K562 (cell line): Measurements from ENCODE around the gene APOL3. TPM values are rescaled to one million over a fixed set of nuclear protein-coding genes. Genes with fewer than 3 reads are reported as not detected.

Source experiments
- ATAC-seq: fragments of 200-7000 bp; cut with Tn5 transposase; 3 replicates; pipeline ENCODE4 v1.9.1; 2020; ENCODE audit warnings: moderate library complexity
- BruUV-seq: library from RNA; stranded (reverse); fragments of 400-500 nt; replicated peaks from 2 replicates; lab custom pipeline; 2021; lab: Mats Ljungman, UMichigan
- CTCF ChIA-PET: fragments of 300-600 bp; formaldehyde crosslinking; extraction: SDS; loops from one replicate; lab custom pipeline; 2021; ENCODE audit warnings: low intra/inter-chr PET ratio; lab: Yijun Ruan, JAX
- POLR2A ChIA-PET: fragments of 300-600, 350-650 bp; sonication (Branson Sonifier 250); formaldehyde crosslinking; extraction: SDS; loops from one replicate; lab custom pipeline; 2021; ENCODE audit warnings: antibody characterized with exemption, inconsistent platforms; lab: Yijun Ruan, JAX
- DNase-seq, 4 experiments: peaks; one replicate each; pipeline versions ENCODE4 v3.0.0 to v3.0.0-alpha.2; 2011 to 2018; ENCODE audit warnings: low spot score in 3 of 4, mixed read lengths in 3 of 4; ENCODE audit errors: extremely low read depth in 1 of 4
- FAIRE-seq: peaks from 2 replicates; lab custom pipeline; 2011; peaks lifted over from hg19 to GRCh38; lab: Jason Lieb, UNC
- H2AFZ ChIP-seq: 2 replicates; pipeline ENCODE4 v1.6.0; 2011; ENCODE audit warnings: low read depth, low read length, control low read depth, inconsistent platforms
- H3K27ac ChIP-seq: fragments of 200-600 bp; 3 replicates; pipeline ENCODE4 v1.8.0; 2011; ENCODE audit warnings: low read depth, mild to moderate bottlenecking, control low read depth, inconsistent platforms, low read length, moderate library complexity, mixed read lengths; ENCODE audit errors: extremely low read depth
- H3K27me3 ChIP-seq, 2 experiments: fragments of 300-600 bp in 1 of 2; 2 replicates in 1 of 2; 3 replicates in 1 of 2; pipeline versions ENCODE4 v1.6.0 to v1.8.0; 2011; ENCODE audit warnings: inconsistent platforms in 2 of 2, low read length in 2 of 2, mild to moderate bottlenecking in 1 of 2, mixed read lengths in 1 of 2, moderate library complexity in 1 of 2; ENCODE audit not compliant: control insufficient read depth in 2 of 2, insufficient read depth in 2 of 2
- H3K36me3 ChIP-seq: fragments of 300-600 bp; 3 replicates; pipeline ENCODE4 v1.8.0; 2011; ENCODE audit warnings: mild to moderate bottlenecking, low read length, inconsistent platforms; ENCODE audit not compliant: control insufficient read depth, insufficient read depth
- H3K4me1 ChIP-seq, 2 experiments: fragments of 200-600 bp in 1 of 2; replicated peaks in 1 of 2; 2 replicates in 1 of 2; 3 replicates in 1 of 2; pipeline versions ENCODE4 v1.5.1 to v1.8.0; 2011; ENCODE audit warnings: inconsistent platforms in 2 of 2, low read length in 2 of 2, mild to moderate bottlenecking in 1 of 2, mixed read lengths in 1 of 2, moderate library complexity in 1 of 2; ENCODE audit not compliant: control insufficient read depth in 2 of 2, insufficient read depth in 2 of 2
- H3K4me2 ChIP-seq: 2 replicates; pipeline ENCODE4 v1.6.1; 2011; ENCODE audit warnings: low read length, control low read depth, inconsistent platforms, mixed read lengths; ENCODE audit not compliant: insufficient read depth
- H3K4me3 ChIP-seq: fragments of 200-600 bp; sonication (generic), shearing (Covaris generic); 2 replicates; pipeline ENCODE4 v1.5.1; 2016; ENCODE audit warnings: control low read depth, inconsistent platforms
- H3K79me2 ChIP-seq: fragments of 200-600 bp; 3 replicates; pipeline ENCODE4 v1.8.0; 2011; ENCODE audit warnings: low read length, inconsistent platforms; ENCODE audit not compliant: control insufficient read depth, insufficient read depth
- H3K9ac ChIP-seq, 2 experiments: 2 replicates each; pipeline versions ENCODE4 v1.6.0 to v1.6.1; 2011; ENCODE audit warnings: low read depth in 2 of 2, low read length in 2 of 2, control low read depth in 1 of 2, inconsistent platforms in 1 of 2, mild to moderate bottlenecking in 1 of 2, mixed read lengths in 1 of 2; ENCODE audit not compliant: insufficient read depth in 1 of 2
- H3K9me1 ChIP-seq: one replicate; pipeline ENCODE4 v1.6.0; 2011; ENCODE audit warnings: inconsistent platforms, mild to moderate bottlenecking, low read length, moderate library complexity; ENCODE audit not compliant: control insufficient read depth, insufficient read depth
- H3K9me3 ChIP-seq: replicated peaks from 2 replicates; pipeline ENCODE4 v1.5.1; 2011; ENCODE audit warnings: low read depth, low read length, inconsistent platforms; ENCODE audit not compliant: control insufficient read depth, insufficient read depth
- H4K20me1 ChIP-seq: replicated peaks from 2 replicates; pipeline ENCODE4 v1.6.1; 2011; ENCODE audit warnings: low read length, inconsistent platforms, mixed read lengths; ENCODE audit not compliant: control insufficient read depth, insufficient read depth
- BMI1 ChIP-seq: fragments of 150-350 bp; IDR thresholded peaks from 2 replicates; pipeline ENCODE4 v1.6.1; 2014; ENCODE audit warnings: low read length
- ELF4 ChIP-seq: fragments of 450-650 bp; formaldehyde crosslinking; IDR thresholded peaks from 2 replicates; pipeline ENCODE4 v1.4.0; 2022; ENCODE audit warnings: missing genetic modification characterization
- MTA1 ChIP-seq: fragments of 450-650 bp; IDR thresholded peaks from 2 replicates; pipeline ENCODE4 v1.6.1; 2017; ENCODE audit warnings: borderline replicate concordance
- PURB ChIP-seq: sonication (generic); formaldehyde crosslinking; IDR thresholded peaks from 2 replicates; pipeline ENCODE4 v1.9.0; 2021; ENCODE audit warnings: low read depth, mild to moderate bottlenecking, missing genetic modification reagents
- YY1 ChIP-seq, 3 experiments: IDR thresholded peaks; 2 replicates each; pipeline ENCODE4 v1.6.1; 2011; ENCODE audit warnings: low read length in 2 of 3, mild to moderate bottlenecking in 2 of 3, moderate library complexity in 2 of 3, borderline replicate concordance in 1 of 3, control low read depth in 1 of 3, low read depth in 1 of 3; ENCODE audit not compliant: insufficient read depth in 3 of 3, insufficient replicate concordance in 2 of 3, control insufficient read depth in 1 of 3, insufficient read length in 1 of 3; ENCODE audit errors: extremely low read depth in 1 of 3
- ZNF668 ChIP-seq: fragments of 250-450 bp; sonication (Bioruptor Pico); IDR thresholded peaks from 2 replicates; pipeline ENCODE4 v1.8.0; 2022; ENCODE audit warnings: mild to moderate bottlenecking, inconsistent platforms
- ZNF764 ChIP-seq: fragments of 250-450 bp; sonication (Bioruptor Pico); IDR thresholded peaks from 2 replicates; pipeline ENCODE4 v1.4.0; 2020; ENCODE audit warnings: low read depth, mild to moderate bottlenecking, moderate library complexity
- WGBS: fragments of 100-300 bp; shearing (Covaris generic); methylation state at CpG from one replicate; pipeline ENCODE4 v1.1.6; 2016; ENCODE audit warnings: low coverage, mixed read lengths; ENCODE audit not compliant: insufficient coverage; ENCODE audit errors: missing lambda C conversion rate; 5-methylcytosine and 5-hydroxymethylcytosine counted together
- in situ Hi-C: fragments of 300-500 bp; cut with MboI; formaldehyde crosslinking; loops from 4 replicates; pipeline ENCODE4 v1.15.0; 2018; ENCODE audit warnings: inconsistent platforms, mixed read lengths
- intact Hi-C: fragments of 100-400 bp; cut with micrococcal nuclease; formaldehyde crosslinking; loops from 2 replicates; pipeline ENCODE4 v1.14.2; 2022
- polyA plus RNA-seq, 8 experiments: library from polyadenylated mRNA; depleted of rRNA in 4 of 8; stranded (reverse) in 5 of 8; unstranded in 3 of 8; fragments of >200 nt; fragmentation: Nextera tagmentation in 2 of 8; fragmentation: Illumina TruSeq in 1 of 8; extraction: Ambion mirVana in 2 of 8; extraction: Trizol in 1 of 8; gene quantifications; 2 replicates each; pipeline versions ENCODE4 v1.2.1 to v1.2.3, GENCODE V29; 2011 to 2014; ENCODE audit warnings: inconsistent platforms in 1 of 8, missing spikeins in 1 of 8
- total RNA-seq, 7 experiments: library from RNA; depleted of rRNA in 6 of 7; stranded (reverse); fragments of >200 nt in 6 of 7; fragmentation: Illumina TruSeq in 2 of 7; extraction: Trizol in 2 of 7; gene quantifications; 2 replicates each; pipeline versions ENCODE4 v1.2.1 to v1.2.3, GENCODE V29; 2011 to 2021; ENCODE audit warnings: low replicate concordance in 1 of 7
- TF ChIP-seq, protein P1 (sequence below), 2 experiments: fragments of 450-650 bp in 1 of 2; IDR thresholded peaks; 2 replicates each; pipeline ENCODE4 v1.6.1; 2011 to 2017; ENCODE audit warnings: low read depth in 2 of 2, antibody characterized with exemption in 1 of 2, borderline replicate concordance in 1 of 2, low read length in 1 of 2, mild to moderate bottlenecking in 1 of 2, mixed read lengths in 1 of 2; ENCODE audit not compliant: control insufficient read depth in 1 of 2
- TF ChIP-seq, protein P2 (sequence below): sonication (generic); formaldehyde crosslinking; IDR thresholded peaks from 2 replicates; pipeline ENCODE4 v1.5.0; 2020; ENCODE audit warnings: missing genetic modification reagents
- TF ChIP-seq, protein P3 (sequence below): sonication (generic); formaldehyde crosslinking; IDR thresholded peaks from 2 replicates; pipeline ENCODE4 v1.8.1; 2023; ENCODE audit warnings: mild to moderate bottlenecking, missing genetic modification reagents

APOL3 gene
- total and polyA plus RNA-seq, 9 of the 15 experiments (the other 6 are each of a cell fraction or from before 2014, with no cell fraction given): 0.25 to 1.1 (median 0.56) TPM; not detected in 1

DNA sequence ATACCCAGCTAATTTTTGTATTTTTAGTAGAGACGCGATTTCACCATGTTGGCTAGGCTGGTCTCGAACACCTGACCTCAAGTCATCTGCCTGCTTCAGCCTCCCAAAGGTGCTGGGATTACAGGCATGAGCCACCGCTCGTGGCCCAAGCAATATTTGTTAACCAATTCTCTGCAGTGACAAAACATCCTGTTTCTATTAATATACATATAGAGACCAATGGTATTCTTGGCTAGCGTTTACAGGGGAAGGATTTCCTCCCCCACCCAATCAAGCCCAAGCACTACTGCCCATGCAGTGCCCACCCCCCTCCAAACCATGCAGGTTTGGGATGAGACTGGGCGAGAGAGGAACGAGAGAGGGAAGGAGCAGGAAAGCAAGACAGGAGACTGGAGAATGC lies 53.1 kb downstream of the APOL3 start:
- H3K9ac ChIP-seq: no peak overlapping the region
- ATAC-seq: no peak
- no peak overlapping the region for H3K27ac ChIP-seq
- no peaks in the 10 kb centered on the region for H3K27me3 ChIP-seq
- no peak overlapping the region for H3K4me3 ChIP-seq
- intact Hi-C loops (no loop called here), in situ Hi-C loops (no loop called here)
- peaks cover 0 to 3% of the 10 kb centered on the region in 2 experiments; a peak in 2 of 5 replicates for H3K4me1 ChIP-seq
- H4K20me1 ChIP-seq: no peaks in the 10 kb centered on the region
- 18% methylated on average over 7 of the region's 8 CpGs for WGBS
- no peaks in the 10 kb centered on the region for H3K9me1 ChIP-seq
- POLR2A ChIA-PET: no interaction called here
- H3K9me3 ChIP-seq: no peaks in the 10 kb centered on the region
- TF ChIP-seq, protein P1, sequence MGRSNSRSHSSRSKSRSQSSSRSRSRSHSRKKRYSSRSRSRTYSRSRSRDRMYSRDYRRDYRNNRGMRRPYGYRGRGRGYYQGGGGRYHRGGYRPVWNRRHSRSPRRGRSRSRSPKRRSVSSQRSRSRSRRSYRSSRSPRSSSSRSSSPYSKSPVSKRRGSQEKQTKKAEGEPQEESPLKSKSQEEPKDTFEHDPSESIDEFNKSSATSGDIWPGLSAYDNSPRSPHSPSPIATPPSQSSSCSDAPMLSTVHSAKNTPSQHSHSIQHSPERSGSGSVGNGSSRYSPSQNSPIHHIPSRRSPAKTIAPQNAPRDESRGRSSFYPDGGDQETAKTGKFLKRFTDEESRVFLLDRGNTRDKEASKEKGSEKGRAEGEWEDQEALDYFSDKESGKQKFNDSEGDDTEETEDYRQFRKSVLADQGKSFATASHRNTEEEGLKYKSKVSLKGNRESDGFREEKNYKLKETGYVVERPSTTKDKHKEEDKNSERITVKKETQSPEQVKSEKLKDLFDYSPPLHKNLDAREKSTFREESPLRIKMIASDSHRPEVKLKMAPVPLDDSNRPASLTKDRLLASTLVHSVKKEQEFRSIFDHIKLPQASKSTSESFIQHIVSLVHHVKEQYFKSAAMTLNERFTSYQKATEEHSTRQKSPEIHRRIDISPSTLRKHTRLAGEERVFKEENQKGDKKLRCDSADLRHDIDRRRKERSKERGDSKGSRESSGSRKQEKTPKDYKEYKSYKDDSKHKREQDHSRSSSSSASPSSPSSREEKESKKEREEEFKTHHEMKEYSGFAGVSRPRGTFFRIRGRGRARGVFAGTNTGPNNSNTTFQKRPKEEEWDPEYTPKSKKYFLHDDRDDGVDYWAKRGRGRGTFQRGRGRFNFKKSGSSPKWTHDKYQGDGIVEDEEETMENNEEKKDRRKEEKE (IDR thresholded peaks at IDR 0.05; ENCODE audit: borderline replicate concordance in 1 of 2, control insufficient read depth in 1 of 2, low read depth in 2 of 2, low read length in 1 of 2): no peak
- no peak for TF ChIP-seq ELF4 (CRISPR knock-in tag)
- TF ChIP-seq, protein P2, sequence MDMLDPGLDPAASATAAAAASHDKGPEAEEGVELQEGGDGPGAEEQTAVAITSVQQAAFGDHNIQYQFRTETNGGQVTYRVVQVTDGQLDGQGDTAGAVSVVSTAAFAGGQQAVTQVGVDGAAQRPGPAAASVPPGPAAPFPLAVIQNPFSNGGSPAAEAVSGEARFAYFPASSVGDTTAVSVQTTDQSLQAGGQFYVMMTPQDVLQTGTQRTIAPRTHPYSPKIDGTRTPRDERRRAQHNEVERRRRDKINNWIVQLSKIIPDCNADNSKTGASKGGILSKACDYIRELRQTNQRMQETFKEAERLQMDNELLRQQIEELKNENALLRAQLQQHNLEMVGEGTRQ: no peak
- no peak for TF ChIP-seq PURB (CRISPR knock-in tag)
- TF ChIP-seq YY1 (IDR thresholded peaks at IDR 0.05; ENCODE audit: borderline replicate concordance in 1 of 3, control insufficient read depth in 1 of 3, extremely low read depth in 1 of 3, insufficient read depth in 3 of 3, insufficient read length in 1 of 3, insufficient replicate concordance in 2 of 3, low read depth in 1 of 3, low read length in 2 of 3): no peak
- TF ChIP-seq, protein P3, sequence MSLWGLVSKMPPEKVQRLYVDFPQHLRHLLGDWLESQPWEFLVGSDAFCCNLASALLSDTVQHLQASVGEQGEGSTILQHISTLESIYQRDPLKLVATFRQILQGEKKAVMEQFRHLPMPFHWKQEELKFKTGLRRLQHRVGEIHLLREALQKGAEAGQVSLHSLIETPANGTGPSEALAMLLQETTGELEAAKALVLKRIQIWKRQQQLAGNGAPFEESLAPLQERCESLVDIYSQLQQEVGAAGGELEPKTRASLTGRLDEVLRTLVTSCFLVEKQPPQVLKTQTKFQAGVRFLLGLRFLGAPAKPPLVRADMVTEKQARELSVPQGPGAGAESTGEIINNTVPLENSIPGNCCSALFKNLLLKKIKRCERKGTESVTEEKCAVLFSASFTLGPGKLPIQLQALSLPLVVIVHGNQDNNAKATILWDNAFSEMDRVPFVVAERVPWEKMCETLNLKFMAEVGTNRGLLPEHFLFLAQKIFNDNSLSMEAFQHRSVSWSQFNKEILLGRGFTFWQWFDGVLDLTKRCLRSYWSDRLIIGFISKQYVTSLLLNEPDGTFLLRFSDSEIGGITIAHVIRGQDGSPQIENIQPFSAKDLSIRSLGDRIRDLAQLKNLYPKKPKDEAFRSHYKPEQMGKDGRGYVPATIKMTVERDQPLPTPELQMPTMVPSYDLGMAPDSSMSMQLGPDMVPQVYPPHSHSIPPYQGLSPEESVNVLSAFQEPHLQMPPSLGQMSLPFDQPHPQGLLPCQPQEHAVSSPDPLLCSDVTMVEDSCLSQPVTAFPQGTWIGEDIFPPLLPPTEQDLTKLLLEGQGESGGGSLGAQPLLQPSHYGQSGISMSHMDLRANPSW (CRISPR knock-in tag): no peak
- no peak for TF ChIP-seq ZNF668 (CRISPR knock-in tag)
- TF ChIP-seq ZNF764 (CRISPR knock-in tag): no peak
- no peak for TF ChIP-seq MTA1
- TF ChIP-seq BMI1: no peak
- TF ChIP-seq, all 486 proteins: peak for 0
- Histone ChIP-seq H3K79me2 (no peaks in the 10 kb centered on the region), H2AFZ (no peak overlapping the region), H3K4me2 (no peak overlapping the region), H3K36me3 (no peaks in the 10 kb centered on the region)
- FAIRE-seq: no peak
- BruUV-seq: no TSS peak
- no peak for DNase-seq
- CTCF ChIA-PET: no interaction called here
